IMR-90 (cell line): ENCODE measurements around the gene EML4. TPM values are rescaled to one million over a fixed set of nuclear protein-coding genes. Genes with fewer than 3 reads are reported as not detected.

Source experiments
- ATAC-seq: fragments of 200-7000 bp; cut with Tn5 transposase; 2 replicates; pipeline ENCODE4 v1.9.1; 2020; ENCODE audit warnings: low read depth, mild to moderate bottlenecking, moderate library complexity
- BruUV-seq: library from RNA; stranded (reverse); fragments of 400-500 nt; replicated peaks from 2 replicates; lab custom pipeline; 2021; lab: Mats Ljungman, UMichigan
- CTCF ChIA-PET: fragments of 300-600 bp; formaldehyde crosslinking; extraction: SDS; loops from one replicate; lab custom pipeline; 2021; ENCODE audit warnings: antibody characterized with exemption; lab: Yijun Ruan, JAX
- POLR2A ChIA-PET: fragments of 300-600 bp; sonication (Branson Sonifier 250); formaldehyde crosslinking; loops from one replicate; lab custom pipeline; 2022; ENCODE audit warnings: antibody characterized with exemption; ENCODE audit not compliant: unreplicated experiment; lab: Charles Lee
- DNase-seq: peaks from one replicate; pipeline ENCODE4 v3.0.0; 2013
- H2AFZ ChIP-seq: replicated peaks from 2 replicates; pipeline ENCODE3; 2013; ENCODE audit warnings: low read length, mild to moderate bottlenecking; ENCODE audit not compliant: poor library complexity
- H2AK5ac ChIP-seq: 2 replicates; pipeline ENCODE4 v1.6.1; 2013; ENCODE audit warnings: low read depth, low read length, inconsistent platforms
- H2AK9ac ChIP-seq: replicated peaks from 2 replicates; pipeline ENCODE3; 2013; ENCODE audit warnings: mild to moderate bottlenecking, low read depth, low read length, moderate library complexity; ENCODE audit not compliant: poor library complexity
- H2BK120ac ChIP-seq: 2 replicates; pipeline ENCODE4 v1.6.1; 2013; ENCODE audit warnings: low read depth, low read length, inconsistent platforms
- H2BK15ac ChIP-seq: 3 replicates; pipeline ENCODE4 v1.6.1; 2013; ENCODE audit warnings: low read depth, low read length, inconsistent platforms
- H2BK20ac ChIP-seq: 2 replicates; pipeline ENCODE4 v1.6.1; 2013; ENCODE audit warnings: low read depth, mild to moderate bottlenecking, inconsistent platforms, low read length, moderate library complexity
- H2BK5ac ChIP-seq: 2 replicates; pipeline ENCODE4 v1.6.1; 2013; ENCODE audit warnings: mild to moderate bottlenecking, low read depth, low read length, inconsistent platforms; ENCODE audit not compliant: poor library complexity, severe bottlenecking
- H3K14ac ChIP-seq: replicated peaks from 2 replicates; pipeline ENCODE4 v1.6.1; 2013; ENCODE audit warnings: low read depth, low read length, inconsistent platforms
- H3K18ac ChIP-seq: 2 replicates; pipeline ENCODE4 v1.6.1; 2013; ENCODE audit warnings: low read depth, low read length, control low read depth
- H3K23ac ChIP-seq: 2 replicates; pipeline ENCODE4 v1.6.1; 2013; ENCODE audit warnings: low read depth, low read length, inconsistent platforms
- H3K27ac ChIP-seq: 2 replicates; pipeline ENCODE4 v1.5.1; 2013; ENCODE audit warnings: mild to moderate bottlenecking, control low read depth, low read length; ENCODE audit not compliant: insufficient read depth
- H3K27me3 ChIP-seq: 2 replicates; pipeline ENCODE4 v1.6.1; 2013; ENCODE audit warnings: low read length; ENCODE audit not compliant: control insufficient read depth, insufficient read depth
- H3K36me3 ChIP-seq: 2 replicates; pipeline ENCODE4 v1.6.1; 2013; ENCODE audit warnings: low read length, mixed read lengths; ENCODE audit not compliant: control insufficient read depth, insufficient read depth
- H3K4ac ChIP-seq: 2 replicates; pipeline ENCODE4 v1.6.1; 2013; ENCODE audit warnings: low read depth, low read length, inconsistent platforms
- H3K4me1 ChIP-seq: 2 replicates; pipeline ENCODE4 v1.6.1; 2013; ENCODE audit warnings: low read length, mixed read lengths; ENCODE audit not compliant: control insufficient read depth, insufficient read depth
- H3K4me2 ChIP-seq: 2 replicates; pipeline ENCODE4 v1.6.1; 2013; ENCODE audit warnings: low read depth, mild to moderate bottlenecking, control low read depth, low read length, moderate library complexity
- H3K4me3 ChIP-seq: 2 replicates; pipeline ENCODE4 v1.5.1; 2013; ENCODE audit warnings: low read depth, mild to moderate bottlenecking, control low read depth, low read length, moderate library complexity; ENCODE audit not compliant: insufficient read depth
- H3K56ac ChIP-seq: 2 replicates; pipeline ENCODE4 v1.6.1; 2013; ENCODE audit warnings: low read length, inconsistent platforms; ENCODE audit not compliant: insufficient read depth; ENCODE audit errors: extremely low read depth
- H3K79me1 ChIP-seq, 2 experiments: 2 replicates each; pipeline ENCODE4 v1.6.1; 2013; ENCODE audit warnings: low read length in 2 of 2, inconsistent platforms in 1 of 2, low read depth in 1 of 2
- H3K9ac ChIP-seq: 2 replicates; pipeline ENCODE4 v1.6.1; 2013; ENCODE audit warnings: low read depth, low read length, control low read depth
- H3K9me1 ChIP-seq: 2 replicates; pipeline ENCODE4 v1.6.1; 2013; ENCODE audit warnings: low read length, inconsistent platforms; ENCODE audit not compliant: insufficient read depth
- H3K9me3 ChIP-seq: 2 replicates; pipeline ENCODE4 v1.6.1; 2013; ENCODE audit warnings: low read length; ENCODE audit not compliant: control insufficient read depth, insufficient read depth
- H4K20me1 ChIP-seq: 2 replicates; pipeline ENCODE4 v1.6.1; 2013; ENCODE audit warnings: low read length, inconsistent platforms; ENCODE audit not compliant: insufficient read depth
- H4K5ac ChIP-seq: 2 replicates; pipeline ENCODE4 v1.6.1; 2013; ENCODE audit warnings: mild to moderate bottlenecking, low read depth, low read length, control low read depth
- H4K8ac ChIP-seq, 2 experiments: 2 replicates each; pipeline ENCODE4 v1.6.1; 2013; ENCODE audit warnings: low read depth in 2 of 2, low read length in 2 of 2, control low read depth in 1 of 2, inconsistent platforms in 1 of 2
- H4K91ac ChIP-seq: 2 replicates; pipeline ENCODE4 v1.6.1; 2013; ENCODE audit warnings: low read depth, low read length, inconsistent platforms; ENCODE audit not compliant: insufficient read depth
- BHLHE40 ChIP-seq: fragments of 150-350 bp; IDR thresholded peaks from 2 replicates; pipeline ENCODE4 v1.6.1; 2016; ENCODE audit warnings: mild to moderate bottlenecking, low read depth, low read length
- CEBPB ChIP-seq: IDR thresholded peaks from 2 replicates; pipeline ENCODE4 v1.6.1; 2012; ENCODE audit warnings: low read depth, low read length, improper control_type of control experiment
- CHD1 ChIP-seq: IDR thresholded peaks from 2 replicates; pipeline ENCODE4 v1.6.1; 2012; ENCODE audit warnings: low read depth, low read length, improper control_type of control experiment
- FOS ChIP-seq: fragments of 150-350 bp; IDR thresholded peaks from 2 replicates; pipeline ENCODE4 v1.6.1; 2016; ENCODE audit warnings: low read depth, low read length
- MXI1 ChIP-seq: IDR thresholded peaks from 2 replicates; pipeline ENCODE4 v1.6.1; 2012; ENCODE audit warnings: low read depth, mild to moderate bottlenecking, low read length, moderate library complexity, borderline replicate concordance
- NFE2L2 ChIP-seq: fragments of 150-350 bp; IDR thresholded peaks from 2 replicates; pipeline ENCODE4 v1.6.1; 2016; ENCODE audit warnings: low read depth, mild to moderate bottlenecking, low read length
- POLR2A ChIP-seq: IDR thresholded peaks from 2 replicates; pipeline ENCODE4 v1.6.1; 2012; ENCODE audit warnings: mild to moderate bottlenecking, low read depth, low read length
- RAD21 ChIP-seq: IDR thresholded peaks from 2 replicates; pipeline ENCODE4 v1.6.1; 2012; ENCODE audit warnings: low read length, improper control_type of control experiment
- RCOR1 ChIP-seq: IDR thresholded peaks from 2 replicates; pipeline ENCODE4 v1.6.1; 2012; ENCODE audit warnings: mild to moderate bottlenecking, low read length, improper control_type of control experiment; ENCODE audit not compliant: insufficient replicate concordance
- RFX5 ChIP-seq: IDR thresholded peaks from 2 replicates; pipeline ENCODE4 v1.8.0; 2012; ENCODE audit warnings: low read depth, mild to moderate bottlenecking, low read length, moderate library complexity
- WGBS, 2 experiments: methylation state at CpG; one replicate each; pipeline versions ENCODE4 v1.1.5 to v1.1.7; 2013; ENCODE audit warnings: missing lambda C conversion rate in 2 of 2; ENCODE audit not compliant: insufficient read length in 1 of 2; ENCODE audit errors: extremely low coverage in 2 of 2; 5-methylcytosine and 5-hydroxymethylcytosine counted together
- dilution Hi-C: fragments of 300-500 bp; cut with HindIII; formaldehyde crosslinking; loops from one replicate; pipeline ENCODE4 v1.14.3; 2018; ENCODE audit warnings: low sequenced_read_pairs; ENCODE audit not compliant: unreplicated experiment
- in situ Hi-C: fragments of 300-500 bp; cut with MboI; formaldehyde crosslinking; loops from 3 replicates; pipeline ENCODE4 v1.14.3; 2019; ENCODE audit warnings: low sequenced_read_pairs, inconsistent platforms, mixed read lengths
- intact Hi-C: fragments of 100-400 bp; cut with micrococcal nuclease; formaldehyde crosslinking; loops from 2 replicates; pipeline ENCODE4 v1.10.0; 2022
- polyA plus RNA-seq, 3 experiments: library from polyadenylated mRNA; depleted of rRNA; stranded (reverse); fragments of >200 nt; gene quantifications; 2 replicates each; pipeline ENCODE4 v1.2.3, GENCODE V29; 2012; ENCODE audit warnings: low replicate concordance in 1 of 3
- total RNA-seq: library from RNA; depleted of rRNA; stranded (reverse); fragments of >200 nt; gene quantifications from 2 replicates; pipeline ENCODE4 v1.2.3, GENCODE V29; 2012
- TF ChIP-seq, protein P1 (sequence below): conservative IDR thresholded peaks from 2 replicates; pipeline ENCODE4 v1.5.1; 2012; ENCODE audit warnings: mild to moderate bottlenecking, low read depth, low read length, improper control_type of control experiment
- TF ChIP-seq, protein P2 (sequence below): fragments of 150-350 bp; IDR thresholded peaks from 2 replicates; pipeline ENCODE4 v1.6.1; 2016; ENCODE audit warnings: low read depth, mild to moderate bottlenecking, low read length, moderate library complexity, borderline replicate concordance
- TF ChIP-seq, protein P3 (sequence below): fragments of 150-350 bp; IDR thresholded peaks from 2 replicates; pipeline ENCODE4 v1.6.1; 2017; ENCODE audit warnings: mild to moderate bottlenecking, antibody characterized with exemption, low read length, low read depth

Gene EML4
- total and polyA plus RNA-seq, 2 of the 4 experiments (the other 2 are of a cell fraction): 29.7 to 73.7 TPM

DNA sequence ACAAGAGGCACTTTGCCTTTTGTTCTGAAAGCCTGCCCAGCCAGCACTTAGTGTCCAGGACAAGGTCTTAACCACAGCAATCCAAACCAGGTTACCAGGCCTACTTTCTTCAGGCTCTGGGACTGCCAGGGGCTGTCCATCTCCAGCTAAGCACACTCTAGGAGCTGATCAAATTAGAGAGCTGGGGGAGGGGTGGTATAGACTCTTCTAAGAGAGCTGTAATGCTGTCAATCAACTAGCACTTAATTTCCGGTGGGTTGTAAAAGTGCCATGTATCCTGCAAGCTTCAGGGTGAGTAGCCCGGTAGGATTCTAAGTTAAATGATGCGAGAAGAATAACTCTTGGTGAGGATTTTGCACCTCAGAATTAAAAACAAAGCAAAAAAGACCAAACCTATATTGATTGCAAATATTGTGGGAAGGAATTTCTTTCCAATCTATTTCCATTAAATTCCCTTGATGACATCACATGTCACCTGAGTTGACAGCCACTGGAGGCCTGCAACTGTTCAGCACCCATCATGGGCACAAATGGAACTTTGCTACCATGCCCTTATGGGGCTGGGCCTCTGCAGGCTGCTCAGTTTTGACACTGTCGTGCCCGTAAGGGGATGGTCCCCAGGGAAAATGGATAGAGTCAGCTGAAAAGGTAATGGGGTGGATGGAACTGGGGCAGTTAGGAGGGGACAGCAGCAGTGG is 200.5 kb downstream of the EML4 start:
- CTCF ChIA-PET: no interaction called here
- in situ Hi-C loops: no loop called here
- Histone ChIP-seq H3K23ac (no peak overlapping the region), H2AK9ac (no peak overlapping the region), H3K14ac (no peak overlapping the region), H3K18ac (no peak overlapping the region), H2BK15ac (no peak overlapping the region), H3K27ac (no peak overlapping the region), H3K9ac (no peak overlapping the region), H4K91ac (no peak overlapping the region), H3K9me3 (no peaks in the 10 kb centered on the region), H4K8ac (no peak overlapping the region), H3K36me3 (no peaks in the 10 kb centered on the region), H2BK120ac (no peak overlapping the region), H4K5ac (no peak overlapping the region), H2AK5ac (no peak overlapping the region), H3K79me1 (no peaks in the 10 kb centered on the region), H4K20me1 (no peaks in the 10 kb centered on the region), H2AFZ (no peak overlapping the region), H3K4ac (no peak overlapping the region), H3K4me3 (no peak overlapping the region), H3K4me1 (no peaks in the 10 kb centered on the region), H2BK20ac (no peak overlapping the region), H2BK5ac (no peak overlapping the region), H3K9me1 (no peaks in the 10 kb centered on the region), H3K56ac (no peak overlapping the region), H3K27me3 (peaks cover 30% of the 10 kb centered on the region), H3K4me2 (no peak overlapping the region)
- no TSS peak for BruUV-seq
- ATAC-seq (no peak), DNase-seq (no peak)
- dilution Hi-C loops: no loop called here
- POLR2A ChIA-PET: no interaction called here
- intact Hi-C loops: loop anchor here (10.0 kb wide), 2 partner anchors 295 to 515 kb away; no protein-coding TSS in a partner anchor
- TF ChIP-seq CHD1: no peak
- no peak for TF ChIP-seq RCOR1
- no peak for TF ChIP-seq FOS
- TF ChIP-seq, protein P1, sequence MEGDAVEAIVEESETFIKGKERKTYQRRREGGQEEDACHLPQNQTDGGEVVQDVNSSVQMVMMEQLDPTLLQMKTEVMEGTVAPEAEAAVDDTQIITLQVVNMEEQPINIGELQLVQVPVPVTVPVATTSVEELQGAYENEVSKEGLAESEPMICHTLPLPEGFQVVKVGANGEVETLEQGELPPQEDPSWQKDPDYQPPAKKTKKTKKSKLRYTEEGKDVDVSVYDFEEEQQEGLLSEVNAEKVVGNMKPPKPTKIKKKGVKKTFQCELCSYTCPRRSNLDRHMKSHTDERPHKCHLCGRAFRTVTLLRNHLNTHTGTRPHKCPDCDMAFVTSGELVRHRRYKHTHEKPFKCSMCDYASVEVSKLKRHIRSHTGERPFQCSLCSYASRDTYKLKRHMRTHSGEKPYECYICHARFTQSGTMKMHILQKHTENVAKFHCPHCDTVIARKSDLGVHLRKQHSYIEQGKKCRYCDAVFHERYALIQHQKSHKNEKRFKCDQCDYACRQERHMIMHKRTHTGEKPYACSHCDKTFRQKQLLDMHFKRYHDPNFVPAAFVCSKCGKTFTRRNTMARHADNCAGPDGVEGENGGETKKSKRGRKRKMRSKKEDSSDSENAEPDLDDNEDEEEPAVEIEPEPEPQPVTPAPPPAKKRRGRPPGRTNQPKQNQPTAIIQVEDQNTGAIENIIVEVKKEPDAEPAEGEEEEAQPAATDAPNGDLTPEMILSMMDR: no peak
- TF ChIP-seq, protein P2, sequence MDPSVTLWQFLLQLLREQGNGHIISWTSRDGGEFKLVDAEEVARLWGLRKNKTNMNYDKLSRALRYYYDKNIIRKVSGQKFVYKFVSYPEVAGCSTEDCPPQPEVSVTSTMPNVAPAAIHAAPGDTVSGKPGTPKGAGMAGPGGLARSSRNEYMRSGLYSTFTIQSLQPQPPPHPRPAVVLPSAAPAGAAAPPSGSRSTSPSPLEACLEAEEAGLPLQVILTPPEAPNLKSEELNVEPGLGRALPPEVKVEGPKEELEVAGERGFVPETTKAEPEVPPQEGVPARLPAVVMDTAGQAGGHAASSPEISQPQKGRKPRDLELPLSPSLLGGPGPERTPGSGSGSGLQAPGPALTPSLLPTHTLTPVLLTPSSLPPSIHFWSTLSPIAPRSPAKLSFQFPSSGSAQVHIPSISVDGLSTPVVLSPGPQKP: no peak
- TF ChIP-seq NFE2L2: no peak
- TF ChIP-seq, protein P3, sequence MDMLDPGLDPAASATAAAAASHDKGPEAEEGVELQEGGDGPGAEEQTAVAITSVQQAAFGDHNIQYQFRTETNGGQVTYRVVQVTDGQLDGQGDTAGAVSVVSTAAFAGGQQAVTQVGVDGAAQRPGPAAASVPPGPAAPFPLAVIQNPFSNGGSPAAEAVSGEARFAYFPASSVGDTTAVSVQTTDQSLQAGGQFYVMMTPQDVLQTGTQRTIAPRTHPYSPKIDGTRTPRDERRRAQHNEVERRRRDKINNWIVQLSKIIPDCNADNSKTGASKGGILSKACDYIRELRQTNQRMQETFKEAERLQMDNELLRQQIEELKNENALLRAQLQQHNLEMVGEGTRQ: no peak
- TF ChIP-seq RAD21: no peak
- TF ChIP-seq RFX5: no peak
- TF ChIP-seq CEBPB: no peak
- TF ChIP-seq MXI1: no peak
- TF ChIP-seq BHLHE40: no peak
- no peak for TF ChIP-seq POLR2A
- WGBS, 2 experiments: no CpG with 5 or more reads among the region's 5 CpGs
